SK-N-SH (cell line): ENCODE data around the gene PWWP2B.

ENCODE experiments used
- CHD2 ChIP-seq: fragments of 150-350 bp; IDR thresholded peaks from 2 replicates; pipeline ENCODE4 v1.6.1; 2018; ENCODE audit warnings: low read length; ENCODE audit not compliant: partially characterized antibody
- CTCF ChIP-seq: fragments of 200-600 bp; sonication (generic); IDR thresholded peaks from 2 replicates; pipeline ENCODE4 v1.6.1; 2017; ENCODE audit warnings: antibody characterized with exemption, mild to moderate bottlenecking, moderate library complexity
- EP300 ChIP-seq, 2 experiments: IDR thresholded peaks; 2 replicates each; pipeline versions ENCODE4 v1.4.0 to v1.6.1; 2012; ENCODE audit warnings: borderline replicate concordance in 1 of 2, low read depth in 1 of 2, low read length in 1 of 2
- FOXJ3 ChIP-seq: sonication (generic); formaldehyde crosslinking; IDR thresholded peaks from 2 replicates; pipeline ENCODE4 v1.5.1; 2020; ENCODE audit warnings: mild to moderate bottlenecking, missing genetic modification reagents
- GABPA ChIP-seq: IDR thresholded peaks from 2 replicates; pipeline ENCODE4 v1.4.0; 2012; ENCODE audit warnings: low read depth, mild to moderate bottlenecking
- IRF3 ChIP-seq: fragments of 150-350 bp; IDR thresholded peaks from 2 replicates; pipeline ENCODE4 v1.6.1; 2016; ENCODE audit warnings: mild to moderate bottlenecking, low read depth, low read length
- POLR2AphosphoS5 ChIP-seq: IDR thresholded peaks from 2 replicates; pipeline ENCODE4 v1.6.1; 2012; ENCODE audit warnings: low read depth, low read length
- RAD21 ChIP-seq: IDR thresholded peaks from 2 replicates; pipeline ENCODE4 v1.6.1; 2012; ENCODE audit warnings: mild to moderate bottlenecking, low read length
- RCOR1 ChIP-seq: fragments of 150-350 bp; IDR thresholded peaks from 2 replicates; pipeline ENCODE4 v1.6.1; 2017; ENCODE audit warnings: antibody characterized with exemption, low read length

GRCh38 chr10:132404911-132405462, 8.0 kb downstream of the PWWP2B start:
- TF ChIP-seq RAD21 (no peak), CTCF (no peak), RCOR1 (no peak), CHD2 (no peak), IRF3 (no peak), POLR2AphosphoS5 (no peak), GABPA (no peak), EP300 (IDR thresholded peaks at IDR 0.05; ENCODE audit: borderline replicate concordance in 1 of 2, low read depth in 1 of 2, low read length in 1 of 2) (no peak), FOXJ3 (CRISPR knock-in tag) (no peak)
